Ammon's horn (tissue), 1 donor: Measurements from ENCODE around the gene IGSF9.

Source experiments
- DNase-seq: peaks from one replicate; pipeline ENCODE4 v3.0.0-alpha.2; 2016; ENCODE audit warnings: low spot score

IGSF9 gene

GRCh38 chr1:159946242-159947187, 1.1 kb upstream of the IGSF9 start:
- DNase-seq, result no peak

- DNase-seq, result no peak
Observed at GRCh38 chr1:159944623-159945455, 574 bp downstream of the IGSF9 start.

GRCh38 chr1:159943908-159944622, 1.3 kb downstream of the IGSF9 start:
- no peak for DNase-seq

- DNase-seq, result no peak
Observed at GRCh38 chr1:159943278-159943640, 2.2 kb downstream of the IGSF9 start.

GRCh38 chr1:159942632-159943277, 2.7 kb downstream of the IGSF9 start:
- no peak for DNase-seq

- no peak for DNase-seq
Observed at GRCh38 chr1:159941591-159942560, 3.5 kb downstream of the IGSF9 start.

GRCh38 chr1:159941141-159941540, 4.3 kb downstream of the IGSF9 start:
- no peak for DNase-seq

- no peak for DNase-seq
Observed at GRCh38 chr1:159940006-159940620, 5.3 kb downstream of the IGSF9 start.

GRCh38 chr1:159939678-159940002, 5.8 kb downstream of the IGSF9 start:
- DNase-seq, result no peak

- DNase-seq, result no peak
Observed at GRCh38 chr1:159938905-159939677, 6.3 kb downstream of the IGSF9 start.

GRCh38 chr1:159938211-159938852, 7.1 kb downstream of the IGSF9 start:
- no peak for DNase-seq

GRCh38 chr1:159937054-159937750, 8.2 kb downstream of the IGSF9 start:
- DNase-seq, result no peak

- DNase-seq, result peak; percentile 52
Observed at GRCh38 chr1:159936273-159936904, 9.0 kb downstream of the IGSF9 start.

- no peak for DNase-seq
Observed at GRCh38 chr1:159935719-159936272, 9.6 kb downstream of the IGSF9 start.

GRCh38 chr1:159935305-159935704, 10.1 kb downstream of the IGSF9 start:
- DNase-seq, result no peak

GRCh38 chr1:159934136-159935039, 11.0 kb downstream of the IGSF9 start:
- DNase-seq, result no peak
